Measurements from ENCODE around the gene CEACAM21.

The CEACAM21 gene

GRCh38 chr19:41621654-41622053, 45.7 kb downstream of the CEACAM21 start:
- DNase-seq: no peak

- DNase-seq: no peak
These were observed 47.4 kb downstream of the CEACAM21 start for GRCh38 chr19:41623360-41623759.

GRCh38 chr19:41624515-41624914, 48.5 kb downstream of the CEACAM21 start:
- DNase-seq: no peak

GRCh38 chr19:41624937-41625336, 49.0 kb downstream of the CEACAM21 start:
- no peak for DNase-seq

- no peak for DNase-seq
These were observed 50.3 kb downstream of the CEACAM21 start for GRCh38 chr19:41626278-41626677.

GRCh38 chr19:41626877-41627276, 50.9 kb downstream of the CEACAM21 start, which contains the start of gene CEACAM4:
TSS of gene CEACAM4 (minus strand) at chr19:41627074. CDS start at chr19:41626963, 111 bp downstream.
- peak in 1 of 2 donors; percentile 50 for DNase-seq

- DNase-seq: no peak
These were observed 52.2 kb downstream of the CEACAM21 start for GRCh38 chr19:41627966-41628675.
